K562 (cell line): Measurements from ENCODE around the gene FGGY. TPM values are rescaled to one million over a fixed set of nuclear protein-coding genes. Genes with fewer than 3 reads are reported as not detected.

Source experiments
- ATAC-seq: fragments of 200-7000 bp; cut with Tn5 transposase; 3 replicates; pipeline ENCODE4 v1.9.1; 2020; ENCODE audit warnings: moderate library complexity
- BruUV-seq: library from RNA; stranded (reverse); fragments of 400-500 nt; replicated peaks from 2 replicates; lab custom pipeline; 2021; lab: Mats Ljungman, UMichigan
- CTCF ChIA-PET: fragments of 300-600 bp; formaldehyde crosslinking; extraction: SDS; loops from one replicate; lab custom pipeline; 2021; ENCODE audit warnings: low intra/inter-chr PET ratio; lab: Yijun Ruan, JAX
- POLR2A ChIA-PET: fragments of 300-600, 350-650 bp; sonication (Branson Sonifier 250); formaldehyde crosslinking; extraction: SDS; loops from one replicate; lab custom pipeline; 2021; ENCODE audit warnings: antibody characterized with exemption, inconsistent platforms; lab: Yijun Ruan, JAX
- DNase-seq, 4 experiments: peaks; one replicate each; pipeline versions ENCODE4 v3.0.0 to v3.0.0-alpha.2; 2011 to 2018; ENCODE audit warnings: low spot score in 3 of 4, mixed read lengths in 3 of 4; ENCODE audit errors: extremely low read depth in 1 of 4
- FAIRE-seq: peaks from 2 replicates; lab custom pipeline; 2011; peaks lifted over from hg19 to GRCh38; lab: Jason Lieb, UNC
- H2AFZ ChIP-seq: 2 replicates; pipeline ENCODE4 v1.6.0; 2011; ENCODE audit warnings: low read depth, low read length, control low read depth, inconsistent platforms
- H3K27ac ChIP-seq: fragments of 200-600 bp; 3 replicates; pipeline ENCODE4 v1.8.0; 2011; ENCODE audit warnings: low read depth, mild to moderate bottlenecking, control low read depth, inconsistent platforms, low read length, moderate library complexity, mixed read lengths; ENCODE audit errors: extremely low read depth
- H3K27me3 ChIP-seq, 2 experiments: fragments of 300-600 bp in 1 of 2; 2 replicates in 1 of 2; 3 replicates in 1 of 2; pipeline versions ENCODE4 v1.6.0 to v1.8.0; 2011; ENCODE audit warnings: inconsistent platforms in 2 of 2, low read length in 2 of 2, mild to moderate bottlenecking in 1 of 2, mixed read lengths in 1 of 2, moderate library complexity in 1 of 2; ENCODE audit not compliant: control insufficient read depth in 2 of 2, insufficient read depth in 2 of 2
- H3K36me3 ChIP-seq: fragments of 300-600 bp; 3 replicates; pipeline ENCODE4 v1.8.0; 2011; ENCODE audit warnings: mild to moderate bottlenecking, low read length, inconsistent platforms; ENCODE audit not compliant: control insufficient read depth, insufficient read depth
- H3K4me1 ChIP-seq, 2 experiments: fragments of 200-600 bp in 1 of 2; replicated peaks in 1 of 2; 2 replicates in 1 of 2; 3 replicates in 1 of 2; pipeline versions ENCODE4 v1.5.1 to v1.8.0; 2011; ENCODE audit warnings: inconsistent platforms in 2 of 2, low read length in 2 of 2, mild to moderate bottlenecking in 1 of 2, mixed read lengths in 1 of 2, moderate library complexity in 1 of 2; ENCODE audit not compliant: control insufficient read depth in 2 of 2, insufficient read depth in 2 of 2
- H3K4me2 ChIP-seq: 2 replicates; pipeline ENCODE4 v1.6.1; 2011; ENCODE audit warnings: low read length, control low read depth, inconsistent platforms, mixed read lengths; ENCODE audit not compliant: insufficient read depth
- H3K4me3 ChIP-seq: fragments of 200-600 bp; sonication (generic), shearing (Covaris generic); 2 replicates; pipeline ENCODE4 v1.5.1; 2016; ENCODE audit warnings: control low read depth, inconsistent platforms
- H3K79me2 ChIP-seq: fragments of 200-600 bp; 3 replicates; pipeline ENCODE4 v1.8.0; 2011; ENCODE audit warnings: low read length, inconsistent platforms; ENCODE audit not compliant: control insufficient read depth, insufficient read depth
- H3K9ac ChIP-seq, 2 experiments: 2 replicates each; pipeline versions ENCODE4 v1.6.0 to v1.6.1; 2011; ENCODE audit warnings: low read depth in 2 of 2, low read length in 2 of 2, control low read depth in 1 of 2, inconsistent platforms in 1 of 2, mild to moderate bottlenecking in 1 of 2, mixed read lengths in 1 of 2; ENCODE audit not compliant: insufficient read depth in 1 of 2
- H3K9me1 ChIP-seq: one replicate; pipeline ENCODE4 v1.6.0; 2011; ENCODE audit warnings: inconsistent platforms, mild to moderate bottlenecking, low read length, moderate library complexity; ENCODE audit not compliant: control insufficient read depth, insufficient read depth
- H3K9me3 ChIP-seq: replicated peaks from 2 replicates; pipeline ENCODE4 v1.5.1; 2011; ENCODE audit warnings: low read depth, low read length, inconsistent platforms; ENCODE audit not compliant: control insufficient read depth, insufficient read depth
- H4K20me1 ChIP-seq: replicated peaks from 2 replicates; pipeline ENCODE4 v1.6.1; 2011; ENCODE audit warnings: low read length, inconsistent platforms, mixed read lengths; ENCODE audit not compliant: control insufficient read depth, insufficient read depth
- PYGO2 ChIP-seq: fragments of 450-650 bp; IDR thresholded peaks from 2 replicates; pipeline ENCODE4 v1.6.1; 2016; ENCODE audit warnings: mild to moderate bottlenecking, missing genetic modification characterization, moderate library complexity, missing compliant biosample characterization
- SMAD3 ChIP-seq: fragments of 450-650 bp; formaldehyde crosslinking; conservative IDR thresholded peaks from 2 replicates; pipeline ENCODE4 v1.4.0; 2020; ENCODE audit warnings: mild to moderate bottlenecking
- SREBF2 ChIP-seq: sonication (generic); formaldehyde crosslinking; IDR thresholded peaks from 2 replicates; pipeline ENCODE4 v1.4.0; 2020; ENCODE audit warnings: mild to moderate bottlenecking, missing genetic modification reagents
- TAF1 ChIP-seq: IDR thresholded peaks from 2 replicates; pipeline ENCODE4 v1.6.1; 2011; ENCODE audit warnings: mild to moderate bottlenecking, low read length, moderate library complexity; ENCODE audit not compliant: insufficient read depth, control insufficient read depth, severe bottlenecking; ENCODE audit errors: extremely low read depth
- ZNF57 ChIP-seq: fragments of 450-650 bp; formaldehyde crosslinking; IDR thresholded peaks from 2 replicates; pipeline ENCODE4 v1.4.0; 2020; ENCODE audit warnings: mild to moderate bottlenecking, moderate library complexity
- WGBS: fragments of 100-300 bp; shearing (Covaris generic); methylation state at CpG from one replicate; pipeline ENCODE4 v1.1.6; 2016; ENCODE audit warnings: low coverage, mixed read lengths; ENCODE audit not compliant: insufficient coverage; ENCODE audit errors: missing lambda C conversion rate; 5-methylcytosine and 5-hydroxymethylcytosine counted together
- in situ Hi-C: fragments of 300-500 bp; cut with MboI; formaldehyde crosslinking; loops from 4 replicates; pipeline ENCODE4 v1.15.0; 2018; ENCODE audit warnings: inconsistent platforms, mixed read lengths
- intact Hi-C: fragments of 100-400 bp; cut with micrococcal nuclease; formaldehyde crosslinking; loops from 2 replicates; pipeline ENCODE4 v1.14.2; 2022
- polyA plus RNA-seq, 8 experiments: library from polyadenylated mRNA; depleted of rRNA in 4 of 8; stranded (reverse) in 5 of 8; unstranded in 3 of 8; fragments of >200 nt; fragmentation: Nextera tagmentation in 2 of 8; fragmentation: Illumina TruSeq in 1 of 8; extraction: Ambion mirVana in 2 of 8; extraction: Trizol in 1 of 8; gene quantifications; 2 replicates each; pipeline versions ENCODE4 v1.2.1 to v1.2.3, GENCODE V29; 2011 to 2014; ENCODE audit warnings: inconsistent platforms in 1 of 8, missing spikeins in 1 of 8
- total RNA-seq, 7 experiments: library from RNA; depleted of rRNA in 6 of 7; stranded (reverse); fragments of >200 nt in 6 of 7; fragmentation: Illumina TruSeq in 2 of 7; extraction: Trizol in 2 of 7; gene quantifications; 2 replicates each; pipeline versions ENCODE4 v1.2.1 to v1.2.3, GENCODE V29; 2011 to 2021; ENCODE audit warnings: low replicate concordance in 1 of 7
- TF ChIP-seq, protein P1 (sequence below): fragments of 250-450 bp; sonication (Bioruptor Pico); IDR thresholded peaks from 2 replicates; pipeline ENCODE4 v1.4.0; 2020; ENCODE audit warnings: mild to moderate bottlenecking
- TF ChIP-seq, protein P2 (sequence below): fragments of 450-650 bp; formaldehyde crosslinking; IDR thresholded peaks from 2 replicates; pipeline ENCODE4 v1.4.0; 2020; ENCODE audit warnings: mild to moderate bottlenecking, moderate library complexity

FGGY gene
- total and polyA plus RNA-seq, 9 of the 15 experiments (the other 6 are each of a cell fraction or from before 2014, with no cell fraction given): 9.7 to 19.2 (median 12.6) TPM

DNA sequence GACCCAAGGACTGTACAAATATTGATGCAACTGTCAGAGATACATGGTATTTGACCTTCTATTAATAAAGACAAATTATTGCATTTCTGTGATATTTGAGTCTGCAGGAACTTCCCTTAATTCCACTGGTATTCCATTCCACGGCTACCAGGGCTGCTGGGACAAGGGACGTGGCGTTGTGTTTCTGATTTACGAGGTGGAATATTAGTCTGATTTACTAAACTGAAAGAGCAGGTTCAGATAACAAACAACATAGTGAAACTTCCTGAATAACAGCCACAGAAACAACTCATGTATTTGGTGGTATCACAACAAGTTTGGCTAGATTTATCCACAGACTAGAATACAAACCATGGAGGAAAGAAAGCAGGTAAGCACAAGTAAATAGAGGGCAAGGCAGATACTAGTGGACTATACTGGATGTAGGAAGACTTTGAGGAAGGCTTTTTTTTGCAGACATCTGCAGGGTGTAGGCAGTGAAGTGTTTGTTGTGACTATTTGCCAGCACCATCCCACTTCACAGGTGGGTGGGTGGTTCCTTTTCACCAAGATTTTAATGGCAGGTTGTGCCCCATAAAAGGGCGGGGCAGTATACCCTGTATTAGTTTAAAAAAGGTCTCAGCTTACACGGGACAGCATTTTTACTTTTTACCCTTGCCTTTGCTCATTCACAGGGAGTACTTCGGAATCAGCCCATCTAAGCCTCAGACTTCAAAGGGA is 100.4 kb downstream of the FGGY start:
- 36% methylated on average over 7 of the region's 7 CpGs for WGBS
- ChIA-PET CTCF (no interaction called here), POLR2A (no interaction called here)
- intact Hi-C loops (no loop called here), in situ Hi-C loops (no loop called here)
- no TSS peak for BruUV-seq
- Histone ChIP-seq H3K9me3 (no peaks in the 10 kb centered on the region), H3K4me3 (no peak overlapping the region), H3K79me2 (no peaks in the 10 kb centered on the region), H3K27me3 (no peaks in the 10 kb centered on the region), H2AFZ (no peak overlapping the region), H3K4me2 (no peak overlapping the region), H3K4me1 (peaks cover 0 to 33% of the 10 kb centered on the region in 2 experiments; a peak in 3 of 5 replicates), H4K20me1 (no peaks in the 10 kb centered on the region; the same call in 1 of the 2 replicates), H3K9ac (no peak overlapping the region), H3K36me3 (no peaks in the 10 kb centered on the region), H3K27ac (no peak overlapping the region), H3K9me1 (no peaks in the 10 kb centered on the region)
- FAIRE-seq (no peak), DNase-seq (no peak), ATAC-seq (no peak)
- TF ChIP-seq ZNF57 (CRISPR knock-in tag) (no peak), SREBF2 (CRISPR knock-in tag) (no peak), TAF1 (no peak), SMAD3 (CRISPR knock-in tag) (no peak), PYGO2 (tag) (no peak)
- TF ChIP-seq, protein P1, sequence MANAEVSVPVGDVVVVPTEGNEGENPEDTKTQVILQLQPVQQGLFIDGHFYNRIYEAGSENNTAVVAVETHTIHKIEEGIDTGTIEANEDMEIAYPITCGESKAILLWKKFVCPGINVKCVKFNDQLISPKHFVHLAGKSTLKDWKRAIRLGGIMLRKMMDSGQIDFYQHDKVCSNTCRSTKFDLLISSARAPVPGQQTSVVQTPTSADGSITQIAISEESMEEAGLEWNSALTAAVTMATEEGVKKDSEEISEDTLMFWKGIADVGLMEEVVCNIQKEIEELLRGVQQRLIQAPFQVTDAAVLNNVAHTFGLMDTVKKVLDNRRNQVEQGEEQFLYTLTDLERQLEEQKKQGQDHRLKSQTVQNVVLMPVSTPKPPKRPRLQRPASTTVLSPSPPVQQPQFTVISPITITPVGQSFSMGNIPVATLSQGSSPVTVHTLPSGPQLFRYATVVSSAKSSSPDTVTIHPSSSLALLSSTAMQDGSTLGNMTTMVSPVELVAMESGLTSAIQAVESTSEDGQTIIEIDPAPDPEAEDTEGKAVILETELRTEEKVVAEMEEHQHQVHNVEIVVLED (CRISPR knock-in tag): no peak
- TF ChIP-seq, protein P2, sequence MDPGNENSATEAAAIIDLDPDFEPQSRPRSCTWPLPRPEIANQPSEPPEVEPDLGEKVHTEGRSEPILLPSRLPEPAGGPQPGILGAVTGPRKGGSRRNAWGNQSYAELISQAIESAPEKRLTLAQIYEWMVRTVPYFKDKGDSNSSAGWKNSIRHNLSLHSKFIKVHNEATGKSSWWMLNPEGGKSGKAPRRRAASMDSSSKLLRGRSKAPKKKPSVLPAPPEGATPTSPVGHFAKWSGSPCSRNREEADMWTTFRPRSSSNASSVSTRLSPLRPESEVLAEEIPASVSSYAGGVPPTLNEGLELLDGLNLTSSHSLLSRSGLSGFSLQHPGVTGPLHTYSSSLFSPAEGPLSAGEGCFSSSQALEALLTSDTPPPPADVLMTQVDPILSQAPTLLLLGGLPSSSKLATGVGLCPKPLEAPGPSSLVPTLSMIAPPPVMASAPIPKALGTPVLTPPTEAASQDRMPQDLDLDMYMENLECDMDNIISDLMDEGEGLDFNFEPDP (CRISPR knock-in tag): no peak
